HG02970 (cell line): ENCODE measurements around the gene LMO2.
"Not testable (repeated sequence)": the region's sequence is repeated elsewhere in the genome, so short reads cannot be mapped to it uniquely, and the experiment has no call there.

ENCODE experiments used
- ATAC-seq: cut with Tn5 transposase; IDR thresholded peaks from one replicate; pipeline ENCODE4 v1.9.1; 2021; ENCODE audit warnings: mild to moderate bottlenecking, moderate library complexity, moderate number of reproducible peaks; ENCODE audit not compliant: unreplicated experiment, low FRiP score

Gene LMO2

GRCh38 chr11:33829430-33830141, 62.3 kb downstream of the LMO2 start:
- no peak for ATAC-seq

DNA sequence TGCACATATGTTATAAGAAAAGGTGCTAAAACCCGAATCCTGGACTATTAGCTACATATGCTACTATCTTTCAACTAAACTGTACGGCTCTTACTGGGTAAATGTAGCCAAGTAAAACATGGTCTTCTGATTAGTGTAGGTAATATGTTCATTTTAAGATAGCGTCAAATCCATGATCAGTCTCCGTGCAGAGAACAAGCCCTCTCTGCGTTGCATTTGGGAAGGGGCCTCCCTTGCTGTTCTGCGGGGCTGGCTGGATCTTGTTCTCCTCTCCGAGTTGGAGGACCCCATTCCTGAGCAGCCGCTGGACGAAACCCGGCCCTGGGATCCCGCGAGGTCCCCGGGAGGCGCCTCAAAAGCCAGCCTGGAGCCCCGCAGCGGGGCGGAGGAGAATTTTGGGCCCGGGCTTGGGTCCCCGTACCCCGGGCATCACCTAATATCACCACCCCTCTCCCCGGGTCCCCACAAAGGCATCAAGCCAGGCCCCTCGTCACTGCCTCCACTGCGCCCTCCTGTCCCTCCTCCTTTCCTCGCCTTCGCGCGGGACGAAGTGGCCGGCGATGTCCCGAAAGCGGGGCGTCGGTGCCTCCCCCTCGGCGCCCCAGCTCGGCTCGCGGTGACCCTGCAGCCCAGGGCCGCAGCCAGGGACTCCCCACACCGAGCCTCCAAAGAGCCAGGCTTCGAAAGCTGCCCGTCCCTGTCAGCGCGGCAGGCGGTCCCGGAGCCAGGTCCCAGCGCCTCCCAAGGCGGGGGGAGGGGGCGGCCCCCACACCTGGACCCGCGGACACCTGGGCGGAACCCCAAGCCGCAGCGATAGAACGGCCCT, 63.1 kb downstream of the LMO2 start:
- ATAC-seq: no peak

GRCh38 chr11:33827206-33827605, 64.7 kb downstream of the LMO2 start:
- no peak for ATAC-seq

DNA sequence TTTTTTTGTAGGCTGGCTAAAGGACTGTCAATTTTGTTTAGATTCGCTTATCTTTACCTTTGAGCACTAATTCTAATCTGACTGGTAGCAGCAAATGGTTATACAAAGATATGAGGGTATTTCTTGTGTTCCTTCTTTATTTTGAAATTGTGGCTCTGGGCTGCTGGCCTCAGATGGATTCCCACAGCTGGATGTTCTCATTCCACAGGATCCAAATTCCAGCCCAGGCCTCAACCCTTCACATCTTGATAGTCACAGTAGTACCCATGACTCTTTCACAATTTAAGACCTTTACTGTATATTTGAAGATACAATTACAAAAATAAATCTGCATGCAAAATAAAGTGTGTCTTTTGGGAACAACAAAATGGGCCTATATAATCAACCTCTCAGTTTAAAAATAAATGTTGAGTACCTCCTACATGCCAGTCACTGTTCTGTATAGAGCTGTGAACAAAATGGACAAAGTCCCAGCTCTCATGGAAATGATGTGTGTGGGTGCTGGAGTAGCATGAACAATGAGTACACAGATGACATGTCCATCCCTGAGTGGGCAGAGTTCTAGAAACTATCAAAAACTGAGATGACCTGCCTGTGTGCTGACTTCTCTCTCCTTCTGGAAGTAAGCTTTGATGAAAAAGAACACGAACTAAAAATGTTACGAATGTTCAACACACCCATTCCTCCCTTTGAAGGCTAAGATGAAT, 65.9 kb downstream of the LMO2 start:
- ATAC-seq: no peak

GRCh38 chr11:33822981-33823380, 68.9 kb downstream of the LMO2 start:
- ATAC-seq: not testable (repeated sequence)

GRCh38 chr11:33819278-33820035, 72.4 kb downstream of the LMO2 start:
- ATAC-seq: no peak
